H9 (cell line): Measurements from ENCODE around the gene HIPK2. TPM values are rescaled to one million over a fixed set of nuclear protein-coding genes. Genes with fewer than 3 reads are reported as not detected.

Experiments
- DNase-seq: peaks from one replicate; pipeline ENCODE4 v3.0.0-alpha.2; 2017
- H2AFZ ChIP-seq: one replicate; pipeline ENCODE4 v1.6.1; 2013; ENCODE audit warnings: mild to moderate bottlenecking, low read length, control low read depth, moderate library complexity
- H2AK5ac ChIP-seq: 2 replicates; pipeline ENCODE4 v1.6.1; 2013; ENCODE audit warnings: low read length, control low read depth, mixed read lengths; ENCODE audit not compliant: insufficient read length
- H2BK120ac ChIP-seq: one replicate; pipeline ENCODE4 v1.6.1; 2013; ENCODE audit warnings: low read depth, mild to moderate bottlenecking, low read length, control low read depth, inconsistent platforms; ENCODE audit not compliant: poor library complexity, severe bottlenecking
- H2BK12ac ChIP-seq: 2 replicates; pipeline ENCODE4 v1.6.1; 2013; ENCODE audit warnings: low read length, control low read depth, mixed read lengths, low read depth; ENCODE audit not compliant: insufficient read length
- H2BK15ac ChIP-seq: 2 replicates; pipeline ENCODE4 v1.6.1; 2013; ENCODE audit warnings: low read depth, low read length, control low read depth
- H2BK20ac ChIP-seq: one replicate; pipeline ENCODE4 v1.6.1; 2013; ENCODE audit warnings: low read depth, mild to moderate bottlenecking, low read length, control low read depth, inconsistent platforms; ENCODE audit not compliant: poor library complexity, severe bottlenecking
- H2BK5ac ChIP-seq: 2 replicates; pipeline ENCODE4 v1.6.1; 2013; ENCODE audit warnings: low read length, control low read depth, mixed read lengths; ENCODE audit not compliant: insufficient read length
- H3K14ac ChIP-seq: 2 replicates; pipeline ENCODE4 v1.6.1; 2013; ENCODE audit warnings: low read length, control low read depth; ENCODE audit not compliant: insufficient read depth
- H3K18ac ChIP-seq: 2 replicates; pipeline ENCODE4 v1.6.1; 2013; ENCODE audit warnings: low read depth, mild to moderate bottlenecking, mixed read lengths, low read length, control low read depth; ENCODE audit not compliant: insufficient read length
- H3K23ac ChIP-seq: 2 replicates; pipeline ENCODE4 v1.6.1; 2013; ENCODE audit warnings: low read length, control low read depth, mixed read lengths, low read depth; ENCODE audit not compliant: insufficient read length
- H3K23me2 ChIP-seq: 2 replicates; pipeline ENCODE4 v1.6.1; 2013; ENCODE audit warnings: low read depth, mild to moderate bottlenecking, mixed read lengths, low read length, control low read depth; ENCODE audit not compliant: insufficient read length, poor library complexity, severe bottlenecking
- H3K27ac ChIP-seq: 2 replicates; pipeline ENCODE4 v1.5.1; 2013; ENCODE audit warnings: low read length, control low read depth, mixed read lengths, low read depth; ENCODE audit not compliant: insufficient read length
- H3K27me3 ChIP-seq: 2 replicates; pipeline ENCODE4 v1.6.1; 2013; ENCODE audit warnings: low read length, control low read depth, inconsistent platforms; ENCODE audit not compliant: insufficient read depth
- H3K4ac ChIP-seq: 2 replicates; pipeline ENCODE4 v1.6.1; 2013; ENCODE audit warnings: low read depth, mild to moderate bottlenecking, control low read depth, inconsistent platforms, low read length, moderate library complexity
- H3K4me1 ChIP-seq: 2 replicates; pipeline ENCODE4 v1.6.1; 2013; ENCODE audit warnings: low read length, control low read depth, inconsistent platforms; ENCODE audit not compliant: insufficient read depth
- H3K4me2 ChIP-seq: 2 replicates; pipeline ENCODE4 v1.6.1; 2013; ENCODE audit warnings: low read length, control low read depth, mixed read lengths; ENCODE audit not compliant: insufficient read length, insufficient read depth
- H3K56ac ChIP-seq: 2 replicates; pipeline ENCODE4 v1.6.1; 2013; ENCODE audit warnings: low read depth, mild to moderate bottlenecking, mixed read lengths, low read length, control low read depth; ENCODE audit not compliant: insufficient read length
- H3K79me1 ChIP-seq: 2 replicates; pipeline ENCODE4 v1.6.1; 2013; ENCODE audit warnings: low read depth, mild to moderate bottlenecking, moderate library complexity, low read length, control low read depth, inconsistent platforms; ENCODE audit not compliant: insufficient read depth, poor library complexity, severe bottlenecking
- H3K79me2 ChIP-seq: 2 replicates; pipeline ENCODE4 v1.6.1; 2013; ENCODE audit warnings: low read length, control low read depth, inconsistent platforms; ENCODE audit not compliant: insufficient read depth
- H3K9ac ChIP-seq: 2 replicates; pipeline ENCODE4 v1.6.1; 2013; ENCODE audit warnings: low read length, control low read depth, mixed read lengths; ENCODE audit not compliant: insufficient read length; ENCODE audit errors: extremely low read depth
- H3K9me3 ChIP-seq: one replicate; pipeline ENCODE4 v1.6.1; 2013; ENCODE audit warnings: low read depth, low read length, inconsistent platforms; ENCODE audit not compliant: control insufficient read depth
- H3T11ph ChIP-seq: one replicate; pipeline ENCODE4 v1.6.1; 2013; ENCODE audit warnings: mild to moderate bottlenecking, low read length, control low read depth, inconsistent platforms
- H4K20me1 ChIP-seq: one replicate; pipeline ENCODE4 v1.6.1; 2013; ENCODE audit not compliant: control insufficient read depth, insufficient read length, insufficient read depth
- H4K5ac ChIP-seq: 2 replicates; pipeline ENCODE4 v1.6.1; 2013; ENCODE audit warnings: low read depth, mild to moderate bottlenecking, mixed read lengths, low read length, control low read depth; ENCODE audit not compliant: insufficient read length
- H4K8ac ChIP-seq: replicated peaks from 2 replicates; pipeline ENCODE4 v1.6.1; 2013; ENCODE audit warnings: low read length, control low read depth, mixed read lengths, low read depth; ENCODE audit not compliant: insufficient read length
- H4K91ac ChIP-seq: 2 replicates; pipeline ENCODE4 v1.6.1; 2013; ENCODE audit warnings: low read depth, mild to moderate bottlenecking, moderate library complexity, mixed read lengths, low read length, control low read depth; ENCODE audit not compliant: insufficient read length
- H3K27ac Mint-ChIP-seq, 3 experiments: 2 replicates in 2 of 3; 3 replicates in 1 of 3; pipeline ENCODE4 v1.8.0; 2020 to 2021; ENCODE audit warnings: mixed read lengths in 3 of 3, mild to moderate bottlenecking in 1 of 3, moderate library complexity in 1 of 3
- H3K27me3 Mint-ChIP-seq: 2 replicates; pipeline ENCODE4 v1.8.0; 2021; ENCODE audit warnings: low read depth, mild to moderate bottlenecking, moderate library complexity, mixed read lengths
- H3K36me3 Mint-ChIP-seq, 3 experiments: 2 replicates in 2 of 3; 3 replicates in 1 of 3; pipeline ENCODE4 v1.8.0; 2020 to 2021; ENCODE audit warnings: low read depth in 3 of 3, mixed read lengths in 3 of 3; ENCODE audit not compliant: insufficient read depth in 1 of 3
- H3K4me1 Mint-ChIP-seq, 2 experiments: 2 replicates each; pipeline ENCODE4 v1.8.0; 2020; ENCODE audit warnings: mixed read lengths in 2 of 2
- H3K4me3 Mint-ChIP-seq, 2 experiments: 2 replicates in 1 of 2; 3 replicates in 1 of 2; pipeline ENCODE4 v1.8.0; 2020 to 2021; ENCODE audit warnings: mild to moderate bottlenecking in 2 of 2, mixed read lengths in 2 of 2, moderate library complexity in 1 of 2
- H3K9me3 Mint-ChIP-seq, 2 experiments: 2 replicates in 1 of 2; 3 replicates in 1 of 2; pipeline ENCODE4 v1.8.0; 2020; ENCODE audit warnings: mild to moderate bottlenecking in 2 of 2, mixed read lengths in 2 of 2, moderate library complexity in 1 of 2
- CTCF ChIP-seq: fragments of 200-600 bp; sonication (generic); conservative IDR thresholded peaks from 3 replicates; pipeline ENCODE4 v1.8.0; 2021; ENCODE audit warnings: antibody characterized with exemption, mild to moderate bottlenecking
- WGBS: extraction: QIAGEN DNeasy Blood & Tissue Kit; methylation state at CpG from one replicate; pipeline ENCODE4 v1.1.7; 2013; ENCODE audit warnings: missing lambda C conversion rate, low lambda C conversion rate, mixed read lengths; ENCODE audit not compliant: insufficient read length; ENCODE audit errors: extremely low coverage; 5-methylcytosine and 5-hydroxymethylcytosine counted together
- total RNA-seq: library from RNA; stranded (reverse); gene quantifications from 2 replicates; pipeline ENCODE4 v1.2.1, GENCODE V29; 2021

HIPK2 gene
- total RNA-seq, 1 experiment from 2014 or later = 21.9 TPM

DNA sequence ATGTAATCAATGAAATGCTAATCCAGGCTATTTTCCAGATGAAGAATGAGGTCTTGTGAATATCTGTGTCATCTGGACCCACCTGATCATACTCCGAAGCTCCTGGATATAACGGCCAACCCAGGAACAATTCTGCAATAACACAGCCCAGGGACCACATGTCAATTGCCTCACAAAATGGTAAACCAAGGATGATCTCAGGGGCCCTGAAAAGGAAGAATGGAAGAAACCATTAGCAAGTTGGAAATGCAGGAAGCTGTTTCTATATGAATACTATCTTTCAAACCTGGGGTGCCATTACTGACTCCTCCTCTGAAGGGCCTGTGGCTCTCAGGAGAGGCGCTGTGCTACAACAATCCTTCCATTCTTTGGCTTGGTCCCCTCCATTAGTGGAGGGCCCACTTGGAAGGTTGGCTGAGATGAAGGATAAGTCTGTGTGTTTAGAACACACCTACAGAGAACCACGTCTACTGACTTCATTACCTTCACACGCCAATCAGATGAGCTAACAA lies 146.2 kb downstream of the HIPK2 start:
- Histone ChIP-seq H2AK5ac (no peak overlapping the region), H3T11ph (no peak overlapping the region), H3K23ac (no peak overlapping the region), H4K20me1 (no peaks in the 10 kb centered on the region), H2BK15ac (no peak overlapping the region), H3K14ac (no peak overlapping the region), H2BK5ac (no peak overlapping the region), H2BK12ac (no peak overlapping the region), H3K4ac (no peak overlapping the region), H3K18ac (no peak overlapping the region), H3K27me3 (no peaks in the 10 kb centered on the region), H3K9me3 (no peaks in the 10 kb centered on the region), H3K4me1 (no peaks in the 10 kb centered on the region; the same call in 1 of the 2 replicates), H3K27ac (no peak overlapping the region), H3K4me2 (no peak overlapping the region), H2AFZ (no peak overlapping the region), H3K9ac (no peak overlapping the region), H4K8ac (no peak overlapping the region), H2BK120ac (no peak overlapping the region), H2BK20ac (no peak overlapping the region), H3K79me2 (no peaks in the 10 kb centered on the region), H3K23me2 (no peaks in the 10 kb centered on the region), H3K56ac (no peak overlapping the region), H4K91ac (no peak overlapping the region), H3K79me1 (no peaks in the 10 kb centered on the region), H4K5ac (no peak overlapping the region)
- no peak for DNase-seq
- H3K9me3 Mint-ChIP-seq = no peaks in the 10 kb centered on the region
- H3K27me3 Mint-ChIP-seq = no peaks in the 10 kb centered on the region
- H3K4me3 Mint-ChIP-seq = no peak overlapping the region
- H3K4me1 Mint-ChIP-seq = peaks cover 12 to 14% of the 10 kb centered on the region in 2 experiments
- no peak for TF ChIP-seq CTCF
- WGBS = no CpG with 5 or more reads among the region's 5 CpGs
- H3K27ac Mint-ChIP-seq = no peak overlapping the region
- peaks cover 5 to 26% (median 21%) of the 10 kb centered on the region in 3 experiments; a peak in 6 of 7 replicates for H3K36me3 Mint-ChIP-seq
